H1 (cell line): Measurements from ENCODE around the gene FARS2. TPM values are rescaled to one million over a fixed set of nuclear protein-coding genes. Genes with fewer than 3 reads are reported as not detected.

Experiments used
- BACH1 ChIP-seq: IDR thresholded peaks from 2 replicates; pipeline ENCODE4 v1.6.1; 2012; ENCODE audit warnings: low read length, improper control_type of control experiment
- EP300 ChIP-seq, 2 experiments: IDR thresholded peaks; 1 replicate in 1 of 2; 2 replicates in 1 of 2; pipeline ENCODE4 v1.6.1; 2011 to 2012; ENCODE audit warnings: low read depth in 2 of 2, low read length in 2 of 2, mild to moderate bottlenecking in 2 of 2, borderline replicate concordance in 1 of 2, inconsistent platforms in 1 of 2, moderate library complexity in 1 of 2
- HDAC6 ChIP-seq: IDR thresholded peaks from one replicate; pipeline ENCODE4 v1.7.1; 2012; ENCODE audit warnings: low read depth, mild to moderate bottlenecking, inconsistent platforms, low read length, moderate library complexity
- SP1 ChIP-seq: IDR thresholded peaks from 2 replicates; pipeline ENCODE4 v1.6.1; 2011; ENCODE audit warnings: low read depth, low read length
- SUZ12 ChIP-seq: fragments of 200-600 bp; sonication (generic); IDR thresholded peaks from 2 replicates; pipeline ENCODE4 v1.6.1; 2012; ENCODE audit warnings: mild to moderate bottlenecking, inconsistent platforms, low read length, moderate library complexity, mixed read lengths
- TAF7 ChIP-seq: optimal IDR thresholded peaks from 2 replicates; pipeline ENCODE3; 2011; ENCODE audit warnings: low read depth, mild to moderate bottlenecking, inconsistent platforms, low read length, moderate library complexity, borderline replicate concordance
- polyA plus RNA-seq, 7 experiments: library from polyadenylated mRNA; depleted of rRNA in 3 of 7; stranded (reverse) in 5 of 7; unstranded in 2 of 7; fragments of >200 nt in 5 of 7; fragments of 200-250 nt in 2 of 7; gene quantifications; 1 replicate in 5 of 7; 2 replicates in 1 of 7; 4 replicates in 1 of 7; pipeline versions ENCODE4 v1.2.1 to v1.2.3, GENCODE V29; 2011 to 2013; ENCODE audit warnings: missing spikeins in 2 of 7, mixed read lengths in 2 of 7
- total RNA-seq: library from RNA; stranded (reverse); fragmentation: NEBNext Ultra II Directional; extraction: Animal tissue kit (Norgen Biotek cat#: 25700); gene quantifications from 2 replicates; pipeline ENCODE4 v1.2.1, GENCODE V29; 2021

The FARS2 gene
- total and polyA plus RNA-seq, 2 of the 8 experiments (the other 6 are each of a cell fraction or from before 2014, with no cell fraction given): 11.7 to 14.4 TPM

DNA sequence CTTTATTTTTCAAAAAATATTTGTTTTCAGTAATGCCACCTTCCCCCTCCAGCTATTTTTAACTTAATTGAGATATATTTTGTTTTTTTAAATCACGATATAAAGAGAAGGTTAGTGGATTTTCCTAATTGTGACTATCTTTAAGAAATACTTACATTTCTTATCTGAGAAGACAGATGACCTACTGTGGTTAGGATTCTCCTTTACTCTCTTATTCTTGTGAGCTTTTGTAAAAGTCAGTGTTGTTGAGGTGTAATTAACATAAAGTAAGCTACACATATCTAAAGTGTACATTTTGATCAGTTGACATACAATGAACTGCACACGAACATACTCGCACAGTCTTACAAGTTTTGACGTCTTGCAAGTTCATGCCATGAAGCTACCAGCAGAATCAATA lies 144.7 kb downstream of the FARS2 start (continued):
- TF ChIP-seq SP1: no peak
- no peak for TF ChIP-seq BACH1
- TF ChIP-seq TAF7: no peak
- no peak for TF ChIP-seq SUZ12
- TF ChIP-seq HDAC6: no peak
- TF ChIP-seq EP300 (IDR thresholded peaks at IDR 0.05; ENCODE audit: borderline replicate concordance in 1 of 2, low read depth in 2 of 2, low read length in 2 of 2): no peak
